Breast epithelium (tissue), 3 donors: Measurements from ENCODE around the gene TUSC2.

Experiments used
- CTCF ChIP-seq, 3 donors: fragments of 450-650 bp; IDR thresholded peaks; one replicate each; pipeline ENCODE4 v1.5.1; 2016 to 2017; ENCODE audit warnings: antibody characterized with exemption in 3 of 3, mild to moderate bottlenecking in 3 of 3, moderate library complexity in 3 of 3
- POLR2A ChIP-seq: fragments of 450-650 bp; IDR thresholded peaks from one replicate; pipeline ENCODE4 v1.6.1; 2016; ENCODE audit warnings: antibody characterized with exemption, mild to moderate bottlenecking, moderate library complexity

- TF ChIP-seq CTCF (IDR thresholded peaks at IDR 0.05) = no peak
- TF ChIP-seq POLR2A = no peak
Measured at GRCh38 chr3:50341996-50342650, 14.1 kb upstream of the TUSC2 start.
